Endothelial cell of coronary artery (primary cell): Measurements from ENCODE around the gene MIR17HG. TPM values are rescaled to one million over a fixed set of nuclear protein-coding genes. Genes with fewer than 3 reads are reported as not detected.

Source experiments
- total RNA-seq: library from RNA; depleted of rRNA; stranded (reverse); fragments of >200 nt; gene quantifications from 2 replicates; pipeline ENCODE4 v1.2.3, GENCODE V29; 2014

The MIR17HG gene
- 7.2 and 9.3 TPM in 2 replicates for total RNA-seq

GRCh38 chr13:91347202-91347995 is at the start of gene MIR17HG:
Gene MIR17HG, plus strand, starts transcription at chr13:91347687.

GRCh38 chr13:91398413-91399188 is 51.1 kb downstream of the MIR17HG start, which contains the start of gene GPC5:
Gene GPC5, plus strand, starts transcription at chr13:91398621.

Other genes with a start within 250 kb of the MIR17HG start
- 0.18 TPM in 1 of 2 replicates, not detected in the other for gene GPC5, start 50.9 kb downstream of the MIR17HG start, total RNA-seq